GM10248 (cell line): ENCODE data around the gene TNIK.

Source experiments
- CTCF ChIA-PET: fragments of 300-600 bp; sonication (Branson Sonifier 250); formaldehyde crosslinking; extraction: SDS; loops from one replicate; lab custom pipeline; 2021; ENCODE audit warnings: antibody characterized with exemption; lab: Yijun Ruan, JAX
- POLR2A ChIA-PET: fragments of 350-650 bp; sonication (Branson Sonifier 250); formaldehyde crosslinking; extraction: SDS; loops from one replicate; lab custom pipeline; 2020; ENCODE audit warnings: antibody characterized with exemption; lab: Yijun Ruan, JAX
- DNase-seq: peaks from one replicate; pipeline ENCODE4 v3.0.0; 2012; ENCODE audit errors: extremely low spot score
- CTCF ChIP-seq: IDR thresholded peaks from 2 replicates; pipeline ENCODE4 v1.5.1; 2012; ENCODE audit warnings: mild to moderate bottlenecking, low read depth; ENCODE audit errors: extremely low read depth, missing control alignments, control extremely low read depth

The TNIK gene

DNA sequence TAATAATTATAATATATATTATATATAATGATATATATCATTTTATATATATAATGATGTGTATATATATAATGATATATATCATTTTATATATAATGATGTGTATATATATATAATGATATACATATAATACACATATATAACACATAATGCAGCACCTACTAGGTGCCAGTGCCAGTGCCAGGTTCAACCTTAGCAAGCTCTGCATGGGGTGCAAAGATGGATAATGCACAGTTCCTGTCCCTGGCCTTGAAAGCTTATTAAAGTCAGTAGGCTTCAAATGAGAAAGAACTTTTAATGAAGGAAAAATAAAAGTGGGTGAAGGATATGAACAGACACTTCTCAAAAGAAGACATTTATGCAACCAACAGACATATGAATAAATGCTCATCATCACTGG lies 240.9 kb downstream of the TNIK start:
- CTCF ChIA-PET, result interaction anchor here (0.8 to 2.8 kb wide), 2 partner anchors 12 to 30 kb away, joined by 4 to 9 read pairs; no protein-coding TSS in a partner anchor

DNA sequence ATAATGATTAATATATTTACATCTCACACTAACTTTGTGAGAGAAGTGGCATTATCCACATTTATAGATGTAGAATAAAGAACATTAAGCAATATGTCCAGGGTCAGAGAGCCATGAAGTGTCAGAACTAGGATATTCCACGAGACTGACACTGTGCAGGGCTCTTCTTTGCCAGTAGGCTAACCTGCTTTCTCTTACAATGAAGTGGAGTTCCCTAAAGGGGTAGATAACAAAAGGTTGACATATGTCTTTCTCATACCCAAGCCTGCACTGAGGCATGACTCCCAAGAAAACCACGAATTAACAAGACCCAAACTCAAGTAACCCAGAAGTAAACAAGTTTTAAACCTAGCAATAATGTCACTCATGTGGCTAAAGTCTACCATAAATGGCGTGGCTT lies 242.1 kb downstream of the TNIK start:
- ChIA-PET CTCF (interaction anchor here (0.7 kb wide), 1 partner anchor 8 kb away, joined by 3 read pairs; no protein-coding TSS in a partner anchor), POLR2A (no interaction called here)
- DNase-seq, result no peak
- TF ChIP-seq CTCF, result no peak

More for the DNA sequence above, 240.9 kb downstream of the TNIK start:
- POLR2A ChIA-PET, result no interaction called here
- DNase-seq, result no peak
- no peak for TF ChIP-seq CTCF

GRCh38 chr3:171213907-171214306 lies 246.3 kb downstream of the TNIK start:
- no peak for TF ChIP-seq CTCF
- ChIA-PET POLR2A (no interaction called here), CTCF (interaction anchor here (1.0 to 2.1 kb wide), 3 partner anchors 10 to 26 kb away, joined by 3 to 6 read pairs (median 3); no protein-coding TSS in a partner anchor)
- DNase-seq, result no peak

GRCh38 chr3:171213178-171213577 lies 247.0 kb downstream of the TNIK start:
- DNase-seq, result no peak
- no peak for TF ChIP-seq CTCF
- POLR2A ChIA-PET, result no interaction called here
- CTCF ChIA-PET, result interaction anchor here (0.9 to 2.1 kb wide), 4 partner anchors 11 to 25 kb away, joined by 3 to 6 read pairs (median 3); no protein-coding TSS in a partner anchor

GRCh38 chr3:171212648-171213047 lies 247.6 kb downstream of the TNIK start:
- DNase-seq, result no peak
- no peak for TF ChIP-seq CTCF
- CTCF ChIA-PET, result interaction anchor here (0.9 to 2.1 kb wide), 5 partner anchors 8 to 37 kb away, joined by 3 to 6 read pairs (median 3); no protein-coding TSS in a partner anchor
- POLR2A ChIA-PET, result no interaction called here

GRCh38 chr3:171206283-171206682 lies 253.9 kb downstream of the TNIK start:
- CTCF ChIA-PET, result interaction anchor here (1.0 to 2.6 kb wide), 8 partner anchors 9 to 340 kb away, joined by 3 to 9 read pairs (median 4); no protein-coding TSS in a partner anchor
- POLR2A ChIA-PET, result no interaction called here
- no peak for DNase-seq

More at GRCh38 chr3:171206283-171206682, 253.9 kb downstream of the TNIK start:
- no peak for TF ChIP-seq CTCF
